K562 (cell line): ENCODE results near the gene RNFT2. TPM values are rescaled to one million over a fixed set of nuclear protein-coding genes. Genes with fewer than 3 reads are reported as not detected.

Source experiments
- CAMTA2 ChIP-seq: fragments of 250-450 bp; sonication (Bioruptor Pico); conservative IDR thresholded peaks from 2 replicates; pipeline ENCODE4 v1.5.1; 2022
- NR4A1 ChIP-seq, 2 experiments: fragments of 250-450 bp in 1 of 2; fragments of 450-650 bp in 1 of 2; sonication (Bioruptor Pico) in 1 of 2; IDR thresholded peaks; 2 replicates each; pipeline versions ENCODE4 v1.4.0 to v1.6.1; 2016 to 2020; ENCODE audit warnings: mild to moderate bottlenecking in 2 of 2, missing compliant biosample characterization in 1 of 2, missing genetic modification characterization in 1 of 2, moderate library complexity in 1 of 2
- SP2 ChIP-seq: IDR thresholded peaks from 2 replicates; pipeline ENCODE4 v1.6.1; 2011; ENCODE audit warnings: mild to moderate bottlenecking, low read depth, low read length, moderate library complexity; ENCODE audit not compliant: poor library complexity, severe bottlenecking; ENCODE audit errors: extremely low read depth
- ZNF436 ChIP-seq: fragments of 250-450, 450-650 bp; sonication (Bioruptor Pico); formaldehyde crosslinking; IDR thresholded peaks from 2 replicates; pipeline ENCODE4 v1.7.0; 2020; ENCODE audit warnings: mild to moderate bottlenecking
- polyA plus RNA-seq, 8 experiments: library from polyadenylated mRNA; depleted of rRNA in 4 of 8; stranded (reverse) in 5 of 8; unstranded in 3 of 8; fragments of >200 nt; fragmentation: Nextera tagmentation in 2 of 8; fragmentation: Illumina TruSeq in 1 of 8; extraction: Ambion mirVana in 2 of 8; extraction: Trizol in 1 of 8; gene quantifications; 2 replicates each; pipeline versions ENCODE4 v1.2.1 to v1.2.3, GENCODE V29; 2011 to 2014; ENCODE audit warnings: inconsistent platforms in 1 of 8, missing spikeins in 1 of 8
- total RNA-seq, 7 experiments: library from RNA; depleted of rRNA in 6 of 7; stranded (reverse); fragments of >200 nt in 6 of 7; fragmentation: Illumina TruSeq in 2 of 7; extraction: Trizol in 2 of 7; gene quantifications; 2 replicates each; pipeline versions ENCODE4 v1.2.1 to v1.2.3, GENCODE V29; 2011 to 2021; ENCODE audit warnings: low replicate concordance in 1 of 7
- TF ChIP-seq, protein P1 (sequence below): fragments of 250-450 bp; sonication (Bioruptor Pico); IDR thresholded peaks from 2 replicates; pipeline ENCODE4 v1.5.1; 2021; ENCODE audit warnings: mild to moderate bottlenecking
- TF ChIP-seq, protein P2 (sequence below): fragments of 450-650 bp; conservative IDR thresholded peaks from 2 replicates; pipeline ENCODE4 v1.6.1; 2016; ENCODE audit warnings: missing genetic modification characterization, low read depth, mild to moderate bottlenecking, missing compliant biosample characterization, moderate library complexity
- TF ChIP-seq, protein P3 (sequence below): sonication (generic); formaldehyde crosslinking; IDR thresholded peaks from 2 replicates; pipeline ENCODE4 v1.8.1; 2023; ENCODE audit warnings: mild to moderate bottlenecking, missing genetic modification reagents

The RNFT2 gene
- total and polyA plus RNA-seq, 9 of the 15 experiments (the other 6 are each of a cell fraction or from before 2014, with no cell fraction given) = 3.6 to 26.3 (median 9.5) TPM

GRCh38 chr12:116838365-116838764, 100.2 kb downstream of the RNFT2 start (continued):
- TF ChIP-seq, protein P1, sequence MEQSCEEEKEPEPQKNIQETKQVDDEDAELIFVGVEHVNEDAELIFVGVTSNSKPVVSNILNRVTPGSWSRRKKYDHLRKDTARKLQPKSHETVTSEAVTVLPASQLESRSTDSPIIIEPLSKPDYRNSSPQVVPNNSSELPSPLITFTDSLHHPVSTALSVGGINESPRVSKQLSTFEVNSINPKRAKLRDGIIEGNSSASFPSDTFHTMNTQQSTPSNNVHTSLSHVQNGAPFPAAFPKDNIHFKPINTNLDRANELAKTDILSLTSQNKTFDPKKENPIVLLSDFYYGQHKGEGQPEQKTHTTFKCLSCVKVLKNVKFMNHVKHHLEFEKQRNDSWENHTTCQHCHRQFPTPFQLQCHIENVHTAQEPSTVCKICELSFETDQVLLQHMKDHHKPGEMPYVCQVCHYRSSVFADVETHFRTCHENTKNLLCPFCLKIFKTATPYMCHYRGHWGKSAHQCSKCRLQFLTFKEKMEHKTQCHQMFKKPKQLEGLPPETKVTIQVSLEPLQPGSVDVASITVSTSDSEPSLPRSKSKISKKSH = no peak
- TF ChIP-seq CAMTA2 = no peak
- TF ChIP-seq SP2 = no peak
- TF ChIP-seq, protein P2, sequence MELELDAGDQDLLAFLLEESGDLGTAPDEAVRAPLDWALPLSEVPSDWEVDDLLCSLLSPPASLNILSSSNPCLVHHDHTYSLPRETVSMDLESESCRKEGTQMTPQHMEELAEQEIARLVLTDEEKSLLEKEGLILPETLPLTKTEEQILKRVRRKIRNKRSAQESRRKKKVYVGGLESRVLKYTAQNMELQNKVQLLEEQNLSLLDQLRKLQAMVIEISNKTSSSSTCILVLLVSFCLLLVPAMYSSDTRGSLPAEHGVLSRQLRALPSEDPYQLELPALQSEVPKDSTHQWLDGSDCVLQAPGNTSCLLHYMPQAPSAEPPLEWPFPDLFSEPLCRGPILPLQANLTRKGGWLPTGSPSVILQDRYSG (tag) = no peak
- TF ChIP-seq, protein P3, sequence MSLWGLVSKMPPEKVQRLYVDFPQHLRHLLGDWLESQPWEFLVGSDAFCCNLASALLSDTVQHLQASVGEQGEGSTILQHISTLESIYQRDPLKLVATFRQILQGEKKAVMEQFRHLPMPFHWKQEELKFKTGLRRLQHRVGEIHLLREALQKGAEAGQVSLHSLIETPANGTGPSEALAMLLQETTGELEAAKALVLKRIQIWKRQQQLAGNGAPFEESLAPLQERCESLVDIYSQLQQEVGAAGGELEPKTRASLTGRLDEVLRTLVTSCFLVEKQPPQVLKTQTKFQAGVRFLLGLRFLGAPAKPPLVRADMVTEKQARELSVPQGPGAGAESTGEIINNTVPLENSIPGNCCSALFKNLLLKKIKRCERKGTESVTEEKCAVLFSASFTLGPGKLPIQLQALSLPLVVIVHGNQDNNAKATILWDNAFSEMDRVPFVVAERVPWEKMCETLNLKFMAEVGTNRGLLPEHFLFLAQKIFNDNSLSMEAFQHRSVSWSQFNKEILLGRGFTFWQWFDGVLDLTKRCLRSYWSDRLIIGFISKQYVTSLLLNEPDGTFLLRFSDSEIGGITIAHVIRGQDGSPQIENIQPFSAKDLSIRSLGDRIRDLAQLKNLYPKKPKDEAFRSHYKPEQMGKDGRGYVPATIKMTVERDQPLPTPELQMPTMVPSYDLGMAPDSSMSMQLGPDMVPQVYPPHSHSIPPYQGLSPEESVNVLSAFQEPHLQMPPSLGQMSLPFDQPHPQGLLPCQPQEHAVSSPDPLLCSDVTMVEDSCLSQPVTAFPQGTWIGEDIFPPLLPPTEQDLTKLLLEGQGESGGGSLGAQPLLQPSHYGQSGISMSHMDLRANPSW (CRISPR knock-in tag) = no peak
- no peak for TF ChIP-seq ZNF436 (CRISPR knock-in tag)
- no peak for TF ChIP-seq NR4A1 (CRISPR knock-in tag; IDR thresholded peaks at IDR 0.05)
- TF ChIP-seq NR4A1 (tag; IDR thresholded peaks at IDR 0.05) = no peak
- TF ChIP-seq, all 486 proteins: peak for 0
